Gastrocnemius medialis (tissue), 4 donors: ENCODE measurements around the gene COL4A1. TPM values are rescaled to one million over a fixed set of nuclear protein-coding genes. Genes with fewer than 3 reads are reported as not detected.

Experiments used
- ATAC-seq, 2 donors: fragments of 150-250 bp; one replicate each; pipeline ENCODE4 v1.9.1; 2016
- DNase-seq, 2 donors: peaks; one replicate each; pipeline ENCODE4 v3.0.0-alpha.2; 2019
- H3K27ac ChIP-seq, 4 donors: fragments of 200-600 bp; sonication (generic); 1 replicate in 1 of 4; 2 replicates in 3 of 4; pipeline ENCODE4 v1.5.1; 2016 to 2018; ENCODE audit warnings: mild to moderate bottlenecking in 2 of 4, moderate library complexity in 1 of 4
- H3K27me3 ChIP-seq, 3 donors: fragments of 200-600 bp; sonication (generic) in 2 of 3; 1 replicate in 1 of 3; 2 replicates in 2 of 3; pipeline versions ENCODE4 v1.5.1 to v1.6.0; 2016 to 2019; ENCODE audit warnings: mild to moderate bottlenecking in 1 of 3, moderate library complexity in 1 of 3
- H3K36me3 ChIP-seq, 2 donors: fragments of 200-600 bp; sonication (generic) in 1 of 2; one replicate each; pipeline ENCODE4 v1.5.1; 2017 to 2018
- H3K4me1 ChIP-seq, 2 donors: fragments of 200-600 bp; sonication (generic) in 1 of 2; one replicate each; pipeline ENCODE4 v1.5.1; 2016 to 2017; ENCODE audit warnings: mild to moderate bottlenecking in 2 of 2
- H3K4me3 ChIP-seq, 4 donors: fragments of 200-600 bp; sonication (generic) in 3 of 4; 1 replicate in 1 of 4; 2 replicates in 3 of 4; pipeline ENCODE4 v1.5.1; 2016 to 2019; ENCODE audit warnings: mild to moderate bottlenecking in 2 of 4
- H3K9me3 ChIP-seq, 3 donors: fragments of 200-600 bp; sonication (generic) in 2 of 3; 1 replicate in 1 of 3; 2 replicates in 2 of 3; pipeline ENCODE4 v1.5.1; 2016 to 2019
- CTCF ChIP-seq, 5 experiments: fragments of 450-650 bp in 3 of 5; fragments of 200-600 bp in 2 of 5; sonication (generic) in 2 of 5; IDR thresholded peaks in 4 of 5; conservative IDR thresholded peaks in 1 of 5; 1 replicate in 4 of 5; 2 replicates in 1 of 5; pipeline ENCODE4 v1.5.1; 2016 to 2019; ENCODE audit warnings: antibody characterized with exemption in 5 of 5, mild to moderate bottlenecking in 3 of 5, moderate library complexity in 3 of 5
- POLR2A ChIP-seq, 2 donors: fragments of 450-650 bp; IDR thresholded peaks; one replicate each; pipeline ENCODE4 v1.6.1; 2017; ENCODE audit warnings: antibody characterized with exemption in 2 of 2, mild to moderate bottlenecking in 2 of 2, moderate library complexity in 2 of 2
- in situ Hi-C, 4 donors: fragments of 200-750 bp; cut with MboI; loops; one replicate each; pipeline versions ENCODE4 v1.15.0 to v1.8.0; 2017; ENCODE audit warnings: low sequenced_read_pairs in 4 of 4
- intact Hi-C: fragments of 100-400 bp; cut with DNase I; formaldehyde crosslinking; loops from one replicate; pipeline ENCODE4 v1.15.1; 2023; ENCODE audit warnings: low total_unique reads
- total RNA-seq, 4 donors: library from RNA; depleted of rRNA; stranded (reverse); fragments of >200 nt; gene quantifications; one replicate each; pipeline versions ENCODE4 v1.1.0 to v1.2.3, GENCODE V29; 2016

The COL4A1 gene
- total RNA-seq, 4 donors from 2014 or later = 60.5 to 127 (median 120) TPM

GRCh38 chr13:110274687-110275086 lies 32.3 kb downstream of the COL4A1 start:
- no peaks in the 10 kb centered on the region for H3K9me3 ChIP-seq
- no peaks in the 10 kb centered on the region for H3K27me3 ChIP-seq
- H3K27ac ChIP-seq = peak overlapping the region in 3 of 4 donors; percentile 10 to 45 (median 10)
- H3K36me3 ChIP-seq = no peaks in the 10 kb centered on the region
- in situ Hi-C loops = no loop called here
- no peak for TF ChIP-seq POLR2A (IDR thresholded peaks at IDR 0.05)
- no peak for TF ChIP-seq CTCF (IDR thresholded peaks at IDR 0.05 in 4 of 5, conservative IDR thresholded peaks at IDR 0.05 in 1 of 5)
- DNase-seq (no peak), ATAC-seq (no peak)
- H3K4me3 ChIP-seq = no peak overlapping the region
- intact Hi-C loops = no loop called here
- peaks cover 8 to 17% of the 10 kb centered on the region in 2 donors for H3K4me1 ChIP-seq

- DNase-seq (no peak), ATAC-seq (no peak)
- in situ Hi-C loops (no loop called here), intact Hi-C loops (no loop called here)
- Histone ChIP-seq H3K27ac (peak overlapping the region in 1 of 4 donors; percentile 3), H3K27me3 (peaks cover 0 to 4% (median 0%) of the 10 kb centered on the region in 3 donors), H3K4me1 (peaks cover 10 to 20% of the 10 kb centered on the region in 2 donors), H3K36me3 (no peaks in the 10 kb centered on the region), H3K9me3 (no peaks in the 10 kb centered on the region), H3K4me3 (no peak overlapping the region)
- no peak for TF ChIP-seq POLR2A (IDR thresholded peaks at IDR 0.05)
- no peak for TF ChIP-seq CTCF (IDR thresholded peaks at IDR 0.05 in 4 of 5, conservative IDR thresholded peaks at IDR 0.05 in 1 of 5)
Observed at GRCh38 chr13:110273254-110273653, 33.7 kb downstream of the COL4A1 start.

- DNase-seq (no peak), ATAC-seq (no peak)
- in situ Hi-C loops (no loop called here), intact Hi-C loops (no loop called here)
- no peak overlapping the region for H3K4me3 ChIP-seq
- H3K27me3 ChIP-seq = peaks cover 0 to 4% (median 0%) of the 10 kb centered on the region in 3 donors
- no peaks in the 10 kb centered on the region for H3K9me3 ChIP-seq
- peaks cover 13 to 20% of the 10 kb centered on the region in 2 donors for H3K4me1 ChIP-seq
- H3K36me3 ChIP-seq = no peaks in the 10 kb centered on the region
- no peak overlapping the region for H3K27ac ChIP-seq
- TF ChIP-seq CTCF (IDR thresholded peaks at IDR 0.05 in 4 of 5, conservative IDR thresholded peaks at IDR 0.05 in 1 of 5) (no peak), POLR2A (IDR thresholded peaks at IDR 0.05) (no peak)
Observed at GRCh38 chr13:110272651-110273050, 34.3 kb downstream of the COL4A1 start.

GRCh38 chr13:110272227-110272626 lies 34.7 kb downstream of the COL4A1 start:
- TF ChIP-seq CTCF (IDR thresholded peaks at IDR 0.05 in 4 of 5, conservative IDR thresholded peaks at IDR 0.05 in 1 of 5) = no peak
- no peak for TF ChIP-seq POLR2A (IDR thresholded peaks at IDR 0.05)
- Histone ChIP-seq H3K36me3 (no peaks in the 10 kb centered on the region), H3K27ac (no peak overlapping the region), H3K4me1 (peaks cover 13 to 20% of the 10 kb centered on the region in 2 donors), H3K4me3 (no peak overlapping the region), H3K9me3 (no peaks in the 10 kb centered on the region), H3K27me3 (peaks cover 0 to 7% (median 0%) of the 10 kb centered on the region in 3 donors)
- in situ Hi-C loops = no loop called here
- intact Hi-C loops = no loop called here
- no peak for DNase-seq
- ATAC-seq = no peak

GRCh38 chr13:110271313-110271712 lies 35.6 kb downstream of the COL4A1 start:
- ATAC-seq = no peak
- no peaks in the 10 kb centered on the region for H3K36me3 ChIP-seq
- H3K27me3 ChIP-seq = peaks cover 0 to 14% (median 0%) of the 10 kb centered on the region in 3 donors
- H3K4me1 ChIP-seq = peaks cover 16 to 20% of the 10 kb centered on the region in 2 donors
- intact Hi-C loops (no loop called here), in situ Hi-C loops (no loop called here)
- TF ChIP-seq CTCF (IDR thresholded peaks at IDR 0.05 in 4 of 5, conservative IDR thresholded peaks at IDR 0.05 in 1 of 5) (no peak), POLR2A (IDR thresholded peaks at IDR 0.05) (no peak)
- H3K27ac ChIP-seq = peak overlapping the region in 1 of 4 donors; percentile 26
- no peak overlapping the region for H3K4me3 ChIP-seq
- no peak for DNase-seq
- no peaks in the 10 kb centered on the region for H3K9me3 ChIP-seq
